ENCODE measurements around the gene EHMT1.

DNA sequence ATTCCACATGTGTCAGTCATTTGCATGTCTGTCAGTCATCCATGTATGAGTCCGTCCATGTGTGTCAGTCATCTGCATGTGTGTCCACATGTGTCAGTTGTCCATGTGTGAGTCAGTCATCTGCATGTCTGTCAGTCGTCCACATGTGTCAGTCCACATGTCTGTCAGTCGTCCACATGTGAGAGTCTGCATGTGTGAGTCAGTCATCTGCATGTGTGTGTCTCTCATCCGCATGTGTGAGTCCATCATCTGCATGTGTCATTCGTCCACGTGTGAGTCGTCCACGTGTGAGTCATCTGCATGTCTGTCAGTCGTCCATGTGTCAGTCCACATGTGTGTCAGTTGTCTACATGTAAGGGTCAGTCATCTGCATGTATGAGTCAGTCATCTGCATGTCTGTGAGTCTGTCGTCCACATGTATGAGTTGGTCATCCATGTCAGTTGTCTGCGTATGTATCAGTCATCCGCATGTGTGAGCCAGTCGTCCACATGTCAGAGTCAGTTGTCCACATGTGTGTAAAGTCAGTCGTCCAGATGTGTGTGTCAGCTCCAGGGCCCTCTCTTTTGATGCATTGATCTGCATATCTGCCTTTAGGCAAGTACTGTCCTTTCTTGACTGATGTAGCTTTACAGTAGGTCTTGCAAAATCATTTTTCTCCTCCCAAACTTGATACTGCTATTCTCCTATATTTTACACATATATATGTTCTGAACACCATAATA is 186.3 kb downstream of the EHMT1 start:
- no peak for TF ChIP-seq CTCF (IDR thresholded peaks at IDR 0.05; ENCODE audit: poor library complexity)
- no peak for TF ChIP-seq EZH2 (IDR thresholded peaks at IDR 0.05; ENCODE audit: borderline replicate concordance)
